GM06990 (cell line): ENCODE measurements around the gene EGFL8.
"Not testable (repeated sequence)": the region's sequence is repeated elsewhere in the genome, so short reads cannot be mapped to it uniquely, and the experiment has no call there.

ENCODE experiments used
- DNase-seq: peaks from one replicate; pipeline ENCODE4 v3.0.0-alpha.2; 2011; ENCODE audit not compliant: insufficient read length; ENCODE audit errors: extremely low read depth
- H3K27me3 ChIP-seq: replicated peaks from 2 replicates; pipeline ENCODE4 v1.6.0; 2011; ENCODE audit warnings: low read length; ENCODE audit not compliant: control insufficient read depth, insufficient read depth
- H3K36me3 ChIP-seq: 2 replicates; pipeline ENCODE4 v1.5.1; 2011; ENCODE audit warnings: low read length; ENCODE audit not compliant: control insufficient read depth, insufficient read depth
- H3K4me3 ChIP-seq: replicated peaks from 2 replicates; pipeline ENCODE4 v1.5.1; 2011; ENCODE audit warnings: low read depth, mild to moderate bottlenecking, control low read depth, low read length
- CTCF ChIP-seq: IDR thresholded peaks from 2 replicates; pipeline ENCODE4 v1.5.1; 2011; ENCODE audit warnings: low read length, control low read depth, mild to moderate bottlenecking, inconsistent platforms; ENCODE audit not compliant: insufficient read depth, poor library complexity, severe bottlenecking

The EGFL8 gene

GRCh38 chr6:32204268-32204715 is 39.9 kb downstream of the EGFL8 start:
- TF ChIP-seq CTCF: no peak
- H3K27me3 ChIP-seq: no peaks in the 10 kb centered on the region; the same call in 1 of the 2 replicates
- H3K36me3 ChIP-seq: no peaks in the 10 kb centered on the region
- no peak for DNase-seq
- H3K4me3 ChIP-seq: no peak overlapping the region

GRCh38 chr6:32208996-32209395 is 44.6 kb downstream of the EGFL8 start:
- Histone ChIP-seq H3K36me3 (no peaks in the 10 kb centered on the region), H3K4me3 (no peak overlapping the region), H3K27me3 (no peaks in the 10 kb centered on the region; the same call in 1 of the 2 replicates)
- TF ChIP-seq CTCF: no peak
- DNase-seq: no peak

GRCh38 chr6:32210191-32210601 is 45.8 kb downstream of the EGFL8 start:
- no peaks in the 10 kb centered on the region for H3K36me3 ChIP-seq
- H3K4me3 ChIP-seq: no peak overlapping the region
- DNase-seq: no peak
- no peaks in the 10 kb centered on the region; the same call in 1 of the 2 replicates for H3K27me3 ChIP-seq
- no peak for TF ChIP-seq CTCF

GRCh38 chr6:32211432-32211831 is 47.0 kb downstream of the EGFL8 start:
- H3K4me3 ChIP-seq, DNase-seq, H3K36me3 ChIP-seq, H3K27me3 ChIP-seq: not testable (repeated sequence)

- Histone ChIP-seq H3K4me3 (no peak overlapping the region), H3K36me3 (no peaks in the 10 kb centered on the region), H3K27me3 (no peaks in the 10 kb centered on the region; the same call in 1 of the 2 replicates)
- TF ChIP-seq CTCF: no peak
- no peak for DNase-seq
These were observed 47.8 kb downstream of the EGFL8 start for GRCh38 chr6:32212076-32212760.

- no peak for TF ChIP-seq CTCF
- Histone ChIP-seq H3K4me3 (no peak overlapping the region), H3K36me3 (no peaks in the 10 kb centered on the region), H3K27me3 (no peaks in the 10 kb centered on the region; the same call in 1 of the 2 replicates)
- no peak for DNase-seq
These were observed 49.3 kb downstream of the EGFL8 start for GRCh38 chr6:32213649-32214048.
